RPMI8226 (cell line): Measurements from ENCODE around the gene RIPOR3.
A peak's percentile ranks its signal among the peaks of the same experiment; 100 is the strongest.

Experiments used
- DNase-seq: peaks from one replicate; pipeline ENCODE4 v3.0.0-alpha.2; 2015

RIPOR3 gene, protein sequence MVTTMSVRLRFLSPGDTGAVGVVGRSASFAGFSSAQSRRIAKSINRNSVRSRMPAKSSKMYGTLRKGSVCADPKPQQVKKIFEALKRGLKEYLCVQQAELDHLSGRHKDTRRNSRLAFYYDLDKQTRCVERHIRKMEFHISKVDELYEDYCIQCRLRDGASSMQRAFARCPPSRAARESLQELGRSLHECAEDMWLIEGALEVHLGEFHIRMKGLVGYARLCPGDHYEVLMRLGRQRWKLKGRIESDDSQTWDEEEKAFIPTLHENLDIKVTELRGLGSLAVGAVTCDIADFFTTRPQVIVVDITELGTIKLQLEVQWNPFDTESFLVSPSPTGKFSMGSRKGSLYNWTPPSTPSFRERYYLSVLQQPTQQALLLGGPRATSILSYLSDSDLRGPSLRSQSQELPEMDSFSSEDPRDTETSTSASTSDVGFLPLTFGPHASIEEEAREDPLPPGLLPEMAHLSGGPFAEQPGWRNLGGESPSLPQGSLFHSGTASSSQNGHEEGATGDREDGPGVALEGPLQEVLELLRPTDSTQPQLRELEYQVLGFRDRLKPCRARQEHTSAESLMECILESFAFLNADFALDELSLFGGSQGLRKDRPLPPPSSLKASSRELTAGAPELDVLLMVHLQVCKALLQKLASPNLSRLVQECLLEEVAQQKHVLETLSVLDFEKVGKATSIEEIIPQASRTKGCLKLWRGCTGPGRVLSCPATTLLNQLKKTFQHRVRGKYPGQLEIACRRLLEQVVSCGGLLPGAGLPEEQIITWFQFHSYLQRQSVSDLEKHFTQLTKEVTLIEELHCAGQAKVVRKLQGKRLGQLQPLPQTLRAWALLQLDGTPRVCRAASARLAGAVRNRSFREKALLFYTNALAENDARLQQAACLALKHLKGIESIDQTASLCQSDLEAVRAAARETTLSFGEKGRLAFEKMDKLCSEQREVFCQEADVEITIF

DNA sequence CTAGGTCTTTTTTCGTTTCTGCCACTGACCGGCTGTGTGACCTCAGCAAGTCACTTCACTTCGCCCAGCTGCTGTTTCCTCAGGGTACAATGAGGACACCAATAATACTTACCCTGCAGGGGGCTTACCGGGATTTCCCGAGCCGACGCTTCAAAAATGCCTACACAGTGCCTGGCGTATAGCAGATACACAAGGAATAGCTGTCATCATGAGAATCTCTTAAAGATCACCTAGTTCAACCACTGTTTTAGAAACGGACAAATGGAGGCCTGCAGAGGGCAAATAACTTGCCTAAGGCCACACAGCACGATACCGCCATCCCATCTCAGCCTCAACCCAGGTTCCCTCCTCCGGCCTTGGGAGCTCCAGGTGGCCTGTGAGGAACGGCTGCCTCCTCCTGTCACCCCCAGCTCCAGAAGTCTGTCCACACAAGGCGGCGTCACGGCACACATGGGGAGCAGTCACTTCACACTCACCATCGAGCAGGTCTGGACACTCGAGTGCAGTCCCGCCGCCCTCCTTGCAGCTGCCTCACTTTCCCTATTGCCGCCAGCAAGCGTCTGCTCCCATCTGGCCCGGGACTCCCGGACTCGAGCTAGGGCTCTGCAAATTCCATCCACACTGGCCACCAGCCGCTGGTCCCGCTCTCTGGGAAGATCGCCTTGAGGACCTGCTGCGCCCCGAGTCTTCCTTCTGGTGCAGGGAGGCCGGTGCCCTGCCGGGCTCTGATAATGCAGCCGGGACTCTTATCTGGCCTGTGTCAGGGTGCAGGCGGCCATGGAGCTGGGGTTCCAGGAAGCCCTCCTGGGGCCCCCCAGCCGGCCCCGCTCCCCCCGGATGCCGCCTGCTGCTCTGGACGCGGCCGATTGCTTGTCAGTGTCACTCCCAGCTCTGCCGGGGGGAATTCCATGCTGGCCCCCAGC is at the start of gene RIPOR3:
TSS of gene RIPOR3 (minus strand) at position 893 of the 923 bp plus-strand sequence. CDS start at position 479, 414 bp downstream.
- no peak for DNase-seq

DNA sequence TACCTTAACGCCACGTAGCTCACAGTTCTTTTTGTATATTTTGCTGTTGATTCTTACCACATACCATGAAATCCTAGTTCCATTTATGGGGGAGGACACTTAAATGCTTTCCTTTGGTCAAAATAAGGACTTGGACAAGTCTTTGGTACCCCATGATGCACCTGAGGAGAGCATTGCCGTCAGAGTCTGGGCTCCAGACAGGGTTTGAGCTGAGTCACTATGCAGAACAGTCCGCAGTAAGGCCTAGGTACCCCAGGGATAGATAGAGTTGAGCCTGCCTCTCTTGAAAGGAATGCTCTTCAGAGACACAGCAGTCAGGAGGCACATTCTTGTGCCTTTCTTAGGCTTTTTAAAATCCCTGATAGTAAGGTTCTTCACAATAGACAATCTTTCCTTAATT is 46.0 kb upstream of the RIPOR3 start:
- no peak for DNase-seq

DNA sequence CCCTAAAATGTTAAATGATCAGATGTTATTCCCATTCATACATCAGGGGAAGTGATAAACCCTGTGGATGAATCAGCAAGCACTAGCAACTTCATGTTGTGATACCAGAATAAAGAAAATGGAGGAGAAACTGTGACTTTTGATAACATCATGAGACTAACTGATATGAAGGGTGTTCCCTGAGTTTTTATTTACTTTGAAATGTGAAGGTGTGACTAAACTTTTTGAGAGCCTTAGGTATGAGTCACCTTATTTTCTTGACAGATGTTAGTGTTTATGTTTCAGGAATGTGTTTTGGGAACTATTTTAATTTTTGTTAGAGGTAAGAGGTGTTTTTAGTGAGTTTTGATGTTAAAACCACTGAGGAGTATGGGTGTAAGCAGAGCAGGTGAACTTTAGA is 44.5 kb upstream of the RIPOR3 start:
- DNase-seq: no peak

DNA sequence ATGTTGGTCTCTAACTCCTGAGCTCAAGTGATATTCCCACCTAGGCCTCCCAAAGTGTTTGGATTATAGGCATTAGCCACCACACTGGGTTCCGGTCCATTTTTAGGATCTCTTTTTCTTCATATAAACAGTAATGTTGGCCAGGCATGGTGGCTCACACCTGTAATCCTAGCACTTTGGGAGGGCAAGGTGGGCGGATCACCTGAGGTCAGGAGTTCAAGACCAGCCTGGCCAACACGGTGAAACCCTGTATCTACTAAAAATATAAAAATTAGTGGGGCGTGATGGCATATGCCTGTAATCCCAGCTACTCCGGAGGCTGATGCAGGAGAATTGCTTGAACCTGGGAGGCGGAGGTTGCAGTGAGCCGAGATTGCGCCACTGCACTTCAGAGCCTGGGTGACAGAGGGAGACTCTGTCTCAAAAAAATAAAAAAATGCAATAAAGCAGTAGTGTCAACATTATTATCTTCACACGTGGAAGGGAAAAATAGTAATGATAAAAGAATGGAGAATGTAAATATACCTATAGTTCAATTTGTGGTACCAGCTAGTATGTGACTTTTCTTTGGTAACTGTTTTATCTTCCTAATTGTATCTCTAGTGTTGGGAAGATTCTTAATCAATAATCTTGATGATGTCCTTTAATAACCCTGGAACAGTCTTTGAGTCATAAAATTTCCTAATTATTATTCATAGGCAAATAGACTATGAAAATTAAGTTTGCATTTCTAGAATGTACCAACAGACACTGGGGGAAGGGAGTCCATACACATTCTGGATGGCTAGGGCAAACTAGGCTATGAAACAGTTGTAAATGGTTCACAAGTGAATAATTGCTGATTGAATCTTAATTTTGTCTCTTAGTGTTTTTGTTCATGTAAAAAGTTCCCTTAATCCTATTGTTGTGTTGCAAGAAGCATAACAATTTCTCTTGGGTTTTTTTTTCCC is 43.7 kb upstream of the RIPOR3 start:
- no peak for DNase-seq

DNA sequence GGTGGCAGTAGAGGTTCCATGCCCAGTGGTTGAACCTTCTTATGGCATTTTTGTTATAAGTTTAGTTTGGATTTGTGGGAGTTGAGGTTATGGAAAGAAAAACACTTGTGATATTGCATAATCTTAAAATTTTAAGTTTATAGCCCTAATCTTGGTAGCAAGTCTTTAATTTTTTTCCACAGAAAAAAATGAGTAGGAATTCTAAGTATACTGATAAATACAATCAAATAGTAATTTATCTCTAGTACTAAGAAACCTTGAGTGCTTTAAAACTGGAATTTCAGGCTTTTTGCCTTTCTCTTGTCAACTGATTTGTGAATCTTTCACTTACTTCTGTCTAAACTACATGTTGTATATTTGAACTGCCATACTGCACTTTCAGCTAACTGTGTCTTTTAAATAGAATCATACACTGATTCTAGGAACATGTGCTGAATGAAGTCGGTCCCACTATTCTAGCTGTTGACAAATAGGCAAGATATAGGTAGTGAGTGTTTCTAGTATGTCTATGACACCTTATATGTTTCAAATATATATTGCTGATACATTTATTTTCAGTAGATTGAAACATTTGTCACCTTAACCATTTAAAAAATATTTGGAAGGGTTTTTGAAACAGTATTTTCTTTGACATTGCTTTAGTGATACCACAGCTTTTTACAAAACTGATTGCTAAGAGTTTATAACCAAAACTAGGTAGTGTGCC is 42.5 kb upstream of the RIPOR3 start:
- no peak for DNase-seq

DNA sequence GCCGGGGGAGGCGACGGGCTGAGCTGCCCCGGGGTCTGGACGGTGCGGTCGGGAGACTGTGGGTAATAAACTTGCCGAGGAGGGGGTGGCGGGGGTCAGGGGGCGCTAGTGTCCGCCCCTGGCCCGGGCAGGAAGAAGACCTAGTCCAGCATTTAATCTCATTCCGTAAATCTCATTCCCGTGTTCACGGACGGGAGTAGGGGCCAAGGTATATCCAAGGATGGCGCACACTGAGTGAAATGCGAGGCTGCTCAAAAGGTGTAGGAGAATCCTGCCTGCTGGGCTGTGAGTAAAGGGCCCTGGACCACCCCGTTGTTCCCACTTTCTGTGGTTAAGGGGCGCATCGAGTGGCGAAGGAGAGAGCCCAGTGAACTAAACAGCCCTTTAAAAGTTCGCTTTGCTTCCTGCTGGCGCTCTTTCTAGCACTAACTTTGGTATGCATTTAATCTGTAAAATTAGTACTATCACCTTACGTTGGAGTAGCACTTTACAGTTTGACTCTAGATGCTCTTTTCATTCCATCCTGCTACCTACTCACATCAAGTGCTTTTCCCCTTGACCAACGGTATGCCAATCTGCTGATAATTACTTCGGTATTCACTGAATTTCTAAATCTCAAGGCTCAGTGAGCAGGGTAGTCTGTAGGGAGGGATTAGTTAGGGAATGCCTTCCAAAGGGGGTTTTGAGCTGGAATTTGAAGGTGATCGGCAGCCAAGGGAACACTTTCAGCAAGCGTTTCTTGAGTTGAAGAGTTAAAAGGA is 40.8 kb upstream of the RIPOR3 start:
- peak; percentile 28 for DNase-seq

DNA sequence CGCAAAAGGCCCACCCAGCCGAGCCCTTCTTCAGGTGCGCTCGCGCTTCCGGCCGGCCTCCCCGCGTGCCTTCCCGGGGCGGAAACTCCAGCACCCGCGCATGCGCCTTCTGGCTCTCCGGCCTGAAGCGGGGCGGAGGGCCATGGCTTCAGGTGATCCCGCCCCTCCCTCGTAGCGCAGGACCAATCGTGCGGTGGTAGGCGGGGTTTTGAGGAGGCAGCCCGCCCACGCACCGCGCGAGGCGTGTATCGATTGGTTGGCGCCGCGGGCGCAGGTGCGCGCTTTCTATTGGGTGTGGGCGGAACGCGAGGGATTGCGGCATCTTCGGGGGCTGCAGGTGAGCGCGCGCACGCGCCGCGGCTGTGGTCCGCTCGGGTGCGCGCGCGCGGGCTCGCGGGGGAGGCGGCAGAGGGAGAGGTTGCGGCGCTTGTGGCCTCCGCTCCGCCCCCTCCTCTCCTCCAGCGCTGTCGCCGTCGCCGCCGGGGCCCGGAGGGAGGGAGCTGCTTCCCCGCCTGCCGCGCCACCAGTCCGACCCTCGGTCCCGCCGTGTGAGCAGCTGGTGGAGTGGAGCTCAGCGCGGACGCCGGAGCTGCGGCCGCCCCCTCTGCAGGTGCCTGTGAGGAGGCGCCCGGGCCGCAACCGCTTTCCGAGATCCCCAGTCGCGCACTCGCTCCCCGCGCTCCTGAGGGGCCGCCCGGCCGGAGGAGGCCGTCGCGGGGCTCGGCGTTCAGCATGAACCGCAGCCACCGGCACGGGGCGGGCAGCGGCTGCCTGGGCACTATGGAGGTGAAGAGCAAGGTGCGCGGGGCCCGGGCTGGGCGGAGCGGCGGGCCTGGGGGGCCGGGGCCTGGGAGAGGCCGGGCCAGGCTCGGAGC is 40.0 kb upstream of the RIPOR3 start, which contains the start of gene PARD6B:
TSS of gene PARD6B (plus strand) at position 526 of the 875 bp plus-strand sequence. CDS start at position 733, 207 bp downstream.
- peak; percentile 99 for DNase-seq

DNA sequence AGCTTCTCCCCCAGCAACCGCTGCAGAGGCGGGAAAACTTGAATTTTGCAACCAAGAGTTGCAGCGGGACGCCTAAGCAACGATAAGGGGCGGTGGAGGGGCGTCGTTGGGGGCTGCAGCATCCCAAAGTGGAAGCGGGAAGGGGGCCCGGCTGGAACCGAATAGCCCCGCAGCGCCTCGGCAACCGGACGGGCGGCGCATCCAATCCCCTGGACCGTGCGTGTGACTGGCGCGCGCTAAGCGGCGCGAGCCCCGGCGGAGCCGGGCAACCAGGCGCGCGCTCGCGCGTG is 39.4 kb upstream of the RIPOR3 start:
- DNase-seq: no peak

DNA sequence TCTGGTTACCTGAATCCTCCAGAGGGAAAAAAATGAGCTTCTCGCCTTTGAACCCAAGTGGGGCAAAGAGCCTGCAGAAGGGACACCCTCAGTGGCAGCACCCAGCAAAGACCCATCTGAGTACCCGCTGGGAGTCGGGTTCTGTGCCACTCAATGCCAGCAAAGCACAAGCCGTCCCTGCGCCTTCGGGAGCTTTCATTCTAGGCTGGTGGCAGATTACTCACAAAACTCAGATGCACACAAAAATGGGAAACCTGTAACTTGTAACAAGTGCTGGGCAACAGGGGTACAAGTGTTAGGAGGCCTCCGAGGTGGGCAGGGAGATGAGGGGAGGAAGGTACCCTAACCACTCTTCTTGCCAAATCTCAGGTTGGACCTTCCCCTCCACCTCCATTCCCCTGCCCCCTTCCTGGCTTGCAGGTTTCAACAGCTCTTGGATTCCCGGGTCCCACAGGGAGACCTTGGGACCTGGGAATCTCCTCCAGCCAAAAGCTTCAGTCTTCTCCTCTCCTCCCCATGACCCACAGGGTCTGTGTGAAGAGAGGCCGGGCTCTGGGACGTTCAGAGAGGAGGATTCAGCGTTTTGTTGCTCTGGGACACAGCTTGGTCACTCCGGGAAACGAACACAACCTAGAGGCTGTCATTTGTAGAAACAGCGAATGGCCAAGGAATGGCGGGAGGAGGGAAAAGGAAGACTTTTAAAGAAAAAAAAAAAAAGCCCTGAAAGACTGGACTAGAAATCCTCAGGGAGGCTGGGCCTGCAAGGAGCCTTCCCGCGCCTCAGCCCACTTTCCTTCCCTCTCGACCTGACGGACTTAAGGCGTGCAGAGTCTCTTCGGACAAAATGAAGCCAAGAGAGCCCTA is 38.8 kb upstream of the RIPOR3 start:
- DNase-seq: no peak

DNA sequence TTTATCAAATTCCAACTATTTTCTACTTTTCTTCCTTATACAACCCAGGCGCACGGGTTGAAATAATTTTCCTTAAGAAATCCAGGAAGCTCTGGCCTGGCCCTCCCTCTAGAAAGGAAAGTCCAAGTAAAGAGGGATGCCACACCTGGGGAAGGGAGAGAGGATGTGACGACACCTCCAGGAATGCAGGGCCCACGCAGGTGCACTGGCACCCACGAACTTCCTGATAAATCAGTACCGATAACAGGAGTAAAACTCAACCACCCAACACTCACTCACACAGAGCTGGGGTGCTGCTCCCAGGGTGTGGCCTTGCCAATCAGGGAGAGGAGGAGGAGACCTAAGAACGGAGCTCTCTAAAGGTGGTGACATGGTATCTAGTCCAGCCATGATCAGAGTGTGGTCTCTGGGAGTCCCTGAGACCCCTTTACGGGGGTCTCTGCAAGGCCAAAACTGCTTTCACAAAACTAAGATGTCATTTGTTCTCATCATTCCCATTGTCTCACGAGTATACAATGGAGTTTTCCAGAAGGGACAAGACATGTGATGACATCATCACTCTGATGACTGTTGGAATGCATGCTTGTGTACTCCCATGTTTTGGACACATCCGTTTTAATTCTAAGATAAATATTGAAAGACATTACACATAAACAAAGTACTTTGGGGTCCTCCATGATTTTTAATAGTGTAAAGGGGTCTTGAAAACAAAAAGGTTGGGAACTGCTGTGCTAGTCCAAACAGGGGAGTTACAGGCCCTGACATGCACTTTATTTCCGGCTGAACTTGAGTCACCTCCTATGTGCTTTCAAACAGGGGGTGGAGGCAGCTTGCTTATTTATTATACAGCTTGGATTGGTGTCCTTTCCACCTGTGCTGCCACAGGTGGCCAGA is 37.9 kb upstream of the RIPOR3 start:
- no peak for DNase-seq

DNA sequence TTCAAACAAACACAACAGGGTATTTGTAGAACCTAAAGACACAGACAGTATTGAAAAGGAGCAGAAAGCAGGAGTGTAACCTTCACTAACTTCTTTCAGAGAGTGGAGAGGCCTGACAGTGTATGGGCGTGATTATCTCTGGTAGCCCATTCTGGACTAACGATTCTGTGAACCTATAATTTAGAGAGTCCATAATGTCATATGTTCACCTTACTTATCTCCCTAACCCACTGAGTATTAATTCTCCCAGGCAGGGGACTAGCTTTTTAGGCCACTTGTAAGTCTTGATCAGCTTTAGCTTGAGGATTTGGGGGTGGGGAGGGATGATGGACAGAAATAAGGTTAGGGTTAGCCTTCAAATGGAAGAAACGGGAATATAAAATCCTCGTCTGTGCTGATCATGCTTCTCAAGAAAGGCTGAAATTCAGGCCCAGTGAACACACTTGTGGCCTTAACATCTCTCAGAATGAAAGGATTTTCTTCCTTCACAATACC is 37.2 kb upstream of the RIPOR3 start:
- DNase-seq: no peak

DNA sequence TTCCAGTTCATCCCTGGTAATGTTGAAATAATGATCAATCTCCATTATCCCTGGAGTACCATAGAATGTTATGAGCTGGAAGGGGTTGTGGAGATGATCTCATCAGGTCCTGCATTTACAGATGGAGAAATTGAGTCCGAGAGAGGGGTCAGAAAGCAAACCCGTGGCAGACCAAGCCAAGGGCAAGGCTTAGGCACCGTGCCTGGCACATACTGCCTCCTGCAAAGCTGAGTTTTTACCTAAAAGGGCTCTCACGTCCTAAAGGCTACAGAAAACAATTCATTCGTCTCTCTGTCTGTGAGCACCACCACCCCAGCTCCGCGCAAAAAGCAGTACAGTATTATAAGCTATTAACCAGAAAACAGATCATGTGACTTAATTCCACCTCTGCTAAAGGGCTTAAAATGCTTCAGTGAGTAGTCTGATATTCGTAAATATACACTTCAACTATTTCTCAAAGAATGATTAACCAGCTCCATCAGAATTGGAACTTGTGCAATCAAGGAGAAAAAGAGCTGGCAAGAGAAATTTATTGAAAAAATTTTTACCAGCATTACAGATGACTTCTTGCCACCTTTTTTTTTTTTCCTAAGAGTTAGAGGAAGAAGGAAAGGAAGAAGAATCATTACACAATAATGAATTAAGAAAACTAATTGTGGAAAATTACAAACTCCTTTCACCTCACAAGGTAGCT is 36.6 kb upstream of the RIPOR3 start:
- DNase-seq: no peak

DNA sequence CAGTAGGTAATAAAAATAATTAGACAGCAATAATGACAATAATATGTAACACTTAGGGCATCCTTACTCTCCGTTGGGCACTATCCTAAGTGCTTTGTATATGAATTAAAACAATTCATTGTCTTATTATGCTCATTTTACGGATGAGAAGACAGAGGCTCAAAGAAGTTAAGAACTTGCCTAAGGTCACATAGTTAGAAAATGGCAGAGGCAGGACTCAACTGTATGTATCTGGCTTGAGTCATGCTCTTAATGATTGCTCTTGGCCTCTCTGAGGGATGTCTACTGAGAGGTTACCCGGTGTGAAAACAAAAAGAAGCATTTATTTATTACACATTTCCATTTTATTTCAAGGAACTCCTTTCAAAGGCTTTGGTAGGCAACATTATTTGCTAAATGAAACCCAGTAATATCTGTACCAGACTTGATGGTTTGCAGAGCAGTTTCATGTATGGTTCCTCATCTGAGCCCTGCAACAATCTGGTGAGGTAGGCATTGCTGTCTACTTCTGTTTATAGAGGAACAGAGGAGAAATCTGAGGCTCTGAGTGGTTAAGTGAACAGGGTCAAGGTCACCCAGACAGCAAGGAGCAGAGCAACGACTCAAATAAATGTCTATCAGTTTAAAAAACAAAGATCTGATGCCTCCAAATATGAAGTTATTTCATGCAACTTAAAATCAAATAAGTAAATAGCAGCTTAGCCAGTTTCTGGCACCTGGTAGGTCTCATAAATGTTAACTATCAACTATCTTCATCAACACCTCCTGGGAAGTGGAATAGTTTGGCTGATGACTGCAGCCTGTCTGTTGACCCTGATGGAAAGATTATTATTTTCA is 35.8 kb upstream of the RIPOR3 start:
- peak; percentile 4 for DNase-seq

DNA sequence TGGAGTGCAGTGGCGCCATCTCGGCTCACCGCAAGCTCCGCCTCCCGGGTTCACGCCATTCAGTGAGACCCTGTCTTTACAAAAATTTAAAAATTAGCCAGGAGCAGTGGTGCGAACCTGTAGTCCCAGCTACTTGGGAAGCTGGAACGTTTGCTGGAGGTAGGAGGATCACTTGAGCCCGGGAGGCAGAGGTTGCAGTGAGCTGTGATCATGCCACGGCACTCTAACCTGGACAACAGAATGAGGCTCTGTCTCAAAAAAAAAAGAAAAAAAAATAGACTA is 34.3 kb upstream of the RIPOR3 start:
- no peak for DNase-seq
